T47D (cell line): Measurements from ENCODE around the gene CACNA1I.

ENCODE experiments used
- DNase-seq, 2 experiments: peaks; one replicate each; pipeline versions ENCODE4 v3.0.0 to v3.0.0-alpha.2; 2011 to 2012; ENCODE audit warnings: low read depth in 1 of 2, low spot score in 1 of 2
- JUND ChIP-seq: IDR thresholded peaks from 2 replicates; pipeline ENCODE4 v1.6.1; 2012; ENCODE audit warnings: low read depth
- in situ Hi-C: cut with HindIII; loops from 2 replicates; pipeline ENCODE4 v1.10.0; 2016; ENCODE audit warnings: low sequenced_read_pairs, low pct_unique_long_range_greater_than_20kb

CACNA1I gene

GRCh38 chr22:39598017-39598965 is 27.7 kb downstream of the CACNA1I start:
- in situ Hi-C loops = no loop called here
- TF ChIP-seq JUND = no peak
- DNase-seq = peak; percentile 64 to 86

DNA sequence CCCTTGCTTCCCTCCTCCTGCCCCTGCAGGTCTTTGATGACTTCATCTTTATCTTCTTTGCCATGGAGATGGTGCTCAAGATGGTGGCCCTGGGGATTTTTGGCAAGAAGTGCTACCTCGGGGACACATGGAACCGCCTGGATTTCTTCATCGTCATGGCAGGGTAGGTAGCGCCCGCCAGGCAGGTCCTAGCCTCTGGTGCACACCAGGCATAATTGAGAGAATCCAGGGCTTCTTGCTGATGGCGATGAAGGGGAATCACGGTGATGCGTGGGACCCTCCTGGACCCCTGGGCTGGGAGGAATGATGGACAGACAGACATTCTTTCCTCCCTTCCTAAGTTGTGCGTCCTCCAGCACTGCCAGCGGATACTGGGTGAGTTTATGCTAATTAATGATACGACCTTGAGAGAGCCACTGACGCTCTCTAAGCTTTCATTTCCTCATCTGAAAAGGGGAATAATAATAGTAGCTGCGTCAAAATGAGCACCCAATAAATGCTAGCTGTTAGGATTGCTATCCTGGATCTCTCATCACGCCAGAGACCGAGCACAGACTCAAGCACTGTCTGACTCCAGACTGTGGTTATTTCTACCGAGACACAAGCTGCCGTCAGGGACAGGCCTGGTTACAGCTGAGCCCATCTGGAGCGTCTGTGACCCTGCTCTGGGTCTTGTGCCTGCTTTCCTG is 30.1 kb downstream of the CACNA1I start:
- in situ Hi-C loops = no loop called here

GRCh38 chr22:39601180-39601535 is 30.6 kb downstream of the CACNA1I start:
- TF ChIP-seq JUND = no peak
- no peak for DNase-seq
- in situ Hi-C loops = no loop called here

More for the DNA sequence above, 30.1 kb downstream of the CACNA1I start:
- no peak for DNase-seq
- TF ChIP-seq JUND = no peak

GRCh38 chr22:39603345-39603744 is 32.8 kb downstream of the CACNA1I start:
- TF ChIP-seq JUND = no peak
- in situ Hi-C loops = no loop called here
- no peak for DNase-seq

GRCh38 chr22:39610246-39610645 is 39.7 kb downstream of the CACNA1I start:
- no peak for DNase-seq
- in situ Hi-C loops = no loop called here
- TF ChIP-seq JUND = no peak

DNA sequence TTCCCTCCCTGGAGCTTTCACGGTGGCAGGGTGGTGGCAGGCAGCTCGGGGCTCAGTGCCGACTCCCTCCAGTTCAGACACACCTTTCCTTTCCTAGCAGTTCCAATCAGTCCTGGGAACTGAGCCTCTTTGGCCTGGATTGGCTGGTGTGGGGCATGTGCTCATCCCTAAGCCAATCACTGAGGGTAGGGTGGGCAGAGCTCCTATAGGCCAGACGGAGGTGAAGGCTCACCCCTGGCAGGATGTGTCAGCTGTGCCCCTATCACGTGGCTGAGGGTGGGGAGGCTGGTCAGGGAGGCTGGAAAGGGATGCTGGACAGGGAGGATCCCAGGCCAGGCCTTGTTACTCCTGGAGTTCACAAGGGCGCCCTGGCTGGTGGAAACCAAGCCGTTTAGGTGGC is 40.2 kb downstream of the CACNA1I start:
- in situ Hi-C loops = no loop called here
- no peak for DNase-seq

DNA sequence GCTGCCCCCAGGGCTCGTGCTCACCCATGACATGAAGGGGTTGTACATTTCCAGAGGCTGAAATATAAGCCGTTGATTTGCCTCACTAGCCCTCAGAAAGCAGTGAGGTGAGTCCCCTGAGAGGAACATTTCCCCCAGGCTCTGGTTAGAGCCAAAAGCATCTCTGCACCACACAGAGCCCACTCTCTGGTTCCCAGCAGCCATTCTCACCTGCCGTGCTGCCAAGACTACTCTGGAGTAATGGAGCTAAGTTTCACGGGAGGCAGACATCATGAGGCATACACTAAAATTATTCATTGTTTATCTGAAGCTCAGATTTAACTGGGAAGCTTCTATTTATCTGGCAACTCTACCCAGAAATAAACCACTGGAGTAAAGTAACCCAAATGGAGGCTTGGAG is 40.8 kb downstream of the CACNA1I start:
- in situ Hi-C loops = no loop called here
- DNase-seq = no peak
- TF ChIP-seq JUND = no peak

More for the DNA sequence above, 40.2 kb downstream of the CACNA1I start:
- no peak for TF ChIP-seq JUND

GRCh38 chr22:39612811-39613548 is 42.4 kb downstream of the CACNA1I start:
- in situ Hi-C loops = no loop called here
- no peak for TF ChIP-seq JUND
- DNase-seq = no peak

GRCh38 chr22:39613549-39613921 is 43.0 kb downstream of the CACNA1I start:
- no peak for TF ChIP-seq JUND
- no peak for DNase-seq
- in situ Hi-C loops = no loop called here

DNA sequence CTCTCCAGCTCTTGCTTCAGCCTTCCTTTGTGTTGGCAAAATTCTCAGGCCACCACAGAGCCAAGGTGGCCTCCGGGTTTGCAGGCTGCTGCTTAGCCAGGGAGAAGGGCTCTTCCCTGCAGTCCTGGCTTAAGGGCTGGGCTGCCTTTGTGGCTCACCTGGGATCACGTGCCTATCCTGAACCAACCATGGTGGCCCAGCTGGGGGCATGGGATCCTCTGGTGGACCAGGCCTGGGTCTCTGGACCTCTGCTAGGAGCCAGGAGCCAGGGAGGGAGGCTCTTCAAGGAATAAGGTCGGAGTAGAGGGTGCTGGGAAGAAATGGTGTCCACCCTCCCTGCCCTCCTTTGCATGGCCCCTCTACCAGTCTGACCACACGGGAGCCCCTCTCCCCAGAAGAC is 43.9 kb downstream of the CACNA1I start:
- no peak for DNase-seq
- in situ Hi-C loops = no loop called here
- no peak for TF ChIP-seq JUND

DNA sequence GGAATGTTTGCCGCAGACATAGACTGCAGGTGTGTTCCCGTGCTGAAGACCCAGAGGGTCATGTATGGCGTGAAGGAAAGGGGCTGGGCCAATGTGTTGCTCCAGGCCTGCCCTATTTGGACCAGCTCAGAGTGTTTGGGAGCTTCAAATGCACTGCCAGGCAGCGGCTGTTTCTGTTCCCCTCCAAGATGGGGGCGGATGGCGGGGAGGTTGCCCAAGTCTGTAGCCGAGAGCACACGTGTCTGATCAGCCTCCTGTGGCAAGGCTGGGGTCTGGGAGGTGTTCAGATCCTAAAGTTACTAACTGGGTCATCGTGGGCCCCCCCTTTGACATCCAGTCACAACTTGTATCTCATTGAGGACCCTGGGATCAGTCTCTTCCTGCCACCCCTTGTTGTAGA is 45.5 kb downstream of the CACNA1I start:
- DNase-seq = no peak
- in situ Hi-C loops = no loop called here
- TF ChIP-seq JUND = no peak

DNA sequence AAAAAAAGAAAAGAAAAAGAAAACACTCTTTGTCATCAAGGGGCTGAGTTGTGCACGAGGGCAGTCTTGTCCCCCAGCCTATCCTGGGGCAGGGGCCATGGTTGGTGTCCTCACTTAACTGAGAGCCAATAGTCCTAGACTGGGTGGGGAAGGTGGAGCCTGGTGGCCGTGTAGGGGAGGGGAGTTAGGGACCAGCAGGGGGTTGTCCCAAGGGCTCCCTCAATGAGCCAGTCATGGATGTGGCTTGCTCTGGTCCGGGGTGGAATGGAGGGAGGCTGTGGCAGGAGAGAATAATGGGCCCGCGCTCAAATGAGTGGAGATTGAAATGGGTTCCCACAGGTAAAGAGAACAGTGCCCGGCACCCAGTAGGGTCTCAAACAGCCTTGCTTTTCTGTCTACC is 46.2 kb downstream of the CACNA1I start:
- no peak for DNase-seq
- no peak for TF ChIP-seq JUND
- in situ Hi-C loops = no loop called here

DNA sequence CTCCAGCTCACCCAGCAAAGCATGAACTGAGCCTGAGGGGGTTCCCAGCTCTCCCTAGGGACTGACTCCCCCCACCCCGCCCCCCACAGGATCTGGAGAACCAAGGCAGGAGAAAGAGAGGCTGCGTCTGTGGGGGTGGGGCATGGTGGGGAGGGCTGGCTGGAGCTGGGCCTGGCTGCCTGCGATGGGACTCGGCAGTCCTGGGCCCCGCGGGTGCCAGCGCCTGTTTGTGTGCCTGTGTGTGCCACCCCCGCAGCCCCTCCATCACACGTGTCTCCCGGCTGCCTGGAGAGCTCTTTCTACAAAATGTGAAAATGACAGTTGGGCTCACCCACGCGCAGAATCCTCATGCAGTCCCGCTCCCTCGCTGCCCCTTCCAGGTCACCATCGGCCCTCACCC is 46.8 kb downstream of the CACNA1I start:
- DNase-seq = no peak
- in situ Hi-C loops = no loop called here
- TF ChIP-seq JUND = no peak
